IPS-NIHi7 (cell line): ENCODE results near the gene IDS.
"Not testable (repeated sequence)": the region's sequence is repeated elsewhere in the genome, so short reads cannot be mapped to it uniquely, and the experiment has no call there.

Source experiments
- DNase-seq: peaks from one replicate; pipeline ENCODE4 v3.0.0; 2012; ENCODE audit warnings: mixed read lengths; ENCODE audit errors: extremely low spot score

Gene IDS, protein sequence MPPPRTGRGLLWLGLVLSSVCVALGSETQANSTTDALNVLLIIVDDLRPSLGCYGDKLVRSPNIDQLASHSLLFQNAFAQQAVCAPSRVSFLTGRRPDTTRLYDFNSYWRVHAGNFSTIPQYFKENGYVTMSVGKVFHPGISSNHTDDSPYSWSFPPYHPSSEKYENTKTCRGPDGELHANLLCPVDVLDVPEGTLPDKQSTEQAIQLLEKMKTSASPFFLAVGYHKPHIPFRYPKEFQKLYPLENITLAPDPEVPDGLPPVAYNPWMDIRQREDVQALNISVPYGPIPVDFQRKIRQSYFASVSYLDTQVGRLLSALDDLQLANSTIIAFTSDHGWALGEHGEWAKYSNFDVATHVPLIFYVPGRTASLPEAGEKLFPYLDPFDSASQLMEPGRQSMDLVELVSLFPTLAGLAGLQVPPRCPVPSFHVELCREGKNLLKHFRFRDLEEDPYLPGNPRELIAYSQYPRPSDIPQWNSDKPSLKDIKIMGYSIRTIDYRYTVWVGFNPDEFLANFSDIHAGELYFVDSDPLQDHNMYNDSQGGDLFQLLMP

GRCh38 chrX:149504915-149505651, at the start of gene IDS:
Gene IDS, minus strand, starts transcription at chrX:149505306. Its CDS starts 169 bp downstream, at chrX:149505137.
- DNase-seq, result peak; percentile 80

DNA sequence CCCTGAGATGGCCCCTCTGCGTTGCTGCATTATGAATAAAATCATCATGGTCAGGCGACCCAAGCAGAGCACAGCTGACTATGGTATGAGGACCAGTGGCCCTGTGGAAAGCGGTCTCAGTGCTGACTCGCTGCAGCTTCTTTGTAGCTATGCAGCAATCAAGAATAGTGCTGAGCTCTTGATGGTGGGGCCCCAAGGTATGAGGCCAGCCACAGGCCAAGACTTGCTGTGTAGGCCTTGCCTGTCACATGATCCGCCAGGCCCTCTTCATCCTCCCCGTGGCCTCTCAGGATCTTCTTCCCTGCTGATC, 46.8 kb upstream of the IDS start:
- DNase-seq, result not testable (repeated sequence)

GRCh38 chrX:149551245-149551938, 46.3 kb upstream of the IDS start:
- not testable (repeated sequence) for DNase-seq

DNA sequence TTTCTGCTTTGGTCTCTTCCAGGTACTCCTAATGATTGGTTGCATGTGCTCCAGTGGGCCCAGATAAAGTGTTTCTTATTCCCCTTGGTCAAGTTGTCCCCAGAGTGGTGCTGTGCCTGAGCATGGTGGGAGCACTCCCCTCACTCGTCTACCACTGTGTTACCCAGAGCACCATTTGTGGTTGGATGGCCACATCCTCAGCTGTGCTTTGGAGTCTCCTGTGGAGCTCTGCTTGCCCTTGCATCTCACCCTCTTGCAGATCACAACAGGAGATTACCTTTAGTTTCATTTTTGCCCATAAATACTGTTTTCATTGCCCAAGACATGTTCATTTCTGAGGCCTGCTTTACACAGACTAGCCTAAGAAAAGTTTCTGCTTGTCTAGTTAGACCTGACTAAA, 45.3 kb upstream of the IDS start:
- not testable (repeated sequence) for DNase-seq

GRCh38 chrX:149549701-149550100, 44.6 kb upstream of the IDS start, which contains the start of gene HSFX3:
Gene HSFX3, minus strand, starts transcription at chrX:149549924. Its CDS starts 72 bp downstream, at chrX:149549852.
- not testable (repeated sequence) for DNase-seq

GRCh38 chrX:149547782-149548181, 42.7 kb upstream of the IDS start:
- not testable (repeated sequence) for DNase-seq

DNA sequence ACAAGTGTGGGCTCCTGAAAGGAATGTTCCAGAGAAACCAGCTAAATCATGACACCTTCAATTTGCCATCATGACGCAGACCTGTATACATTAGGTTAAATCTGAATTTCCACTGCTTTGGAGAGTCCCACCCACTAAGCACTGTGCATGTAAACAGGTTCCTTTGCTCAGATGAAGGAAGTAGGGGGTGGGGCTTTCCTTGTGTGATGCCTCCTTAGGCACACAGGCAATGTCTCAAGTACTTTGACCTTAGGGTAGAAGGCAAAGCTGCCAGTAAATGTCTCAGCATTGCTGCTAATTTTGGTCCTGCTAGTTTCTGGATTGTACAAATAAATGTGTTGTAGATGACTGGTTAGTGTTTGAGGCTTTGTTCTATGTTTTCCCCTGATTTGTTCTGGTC, 41.9 kb upstream of the IDS start:
- not testable (repeated sequence) for DNase-seq

DNA sequence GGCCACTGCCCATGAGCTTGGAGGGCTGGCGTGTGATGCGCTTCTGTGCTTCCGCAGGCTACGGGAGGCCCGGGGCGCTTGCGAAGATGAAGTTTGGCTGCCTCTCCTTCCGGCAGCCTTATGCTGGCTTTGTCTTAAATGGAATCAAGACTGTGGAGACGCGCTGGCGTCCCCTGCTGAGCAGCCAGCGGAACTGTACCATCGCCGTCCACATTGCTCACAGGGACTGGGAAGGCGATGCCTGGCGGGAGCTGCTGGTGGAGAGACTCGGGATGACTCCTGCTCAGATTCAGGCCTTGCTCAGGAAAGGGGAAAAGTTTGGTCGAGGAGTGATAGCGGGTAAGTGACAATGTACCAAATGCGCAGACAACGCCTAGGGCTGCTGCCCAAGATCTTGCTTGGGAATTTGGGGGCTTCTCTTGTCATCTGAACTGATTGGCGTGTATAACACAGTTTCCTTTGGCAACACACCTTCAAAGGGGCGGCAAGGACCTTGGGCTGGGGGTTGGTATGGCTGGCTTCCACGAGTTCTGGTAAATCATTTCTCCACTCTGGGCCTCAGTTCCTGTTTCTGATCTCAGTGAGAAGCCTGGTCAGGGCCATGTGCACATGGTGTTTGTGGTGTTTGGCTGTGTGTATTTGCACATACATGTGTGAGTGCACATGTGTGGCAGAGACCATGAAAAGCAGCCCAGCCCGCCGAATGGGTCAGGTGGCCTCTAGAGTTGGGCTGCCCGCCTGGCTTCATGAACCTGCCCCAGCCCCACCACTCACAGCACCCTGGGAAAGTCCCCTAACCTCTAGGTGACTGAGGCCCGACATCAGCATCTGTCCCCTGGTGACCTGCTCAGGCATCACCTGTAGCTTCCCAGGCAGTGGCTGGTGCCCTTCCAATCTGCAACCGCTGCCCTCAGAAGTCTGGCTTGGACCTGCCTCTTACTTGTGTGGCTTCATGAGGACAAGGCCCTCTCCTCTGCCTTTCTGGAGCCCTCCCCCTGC, 40.7 kb upstream of the IDS start:
- DNase-seq, result not testable (repeated sequence)

DNA sequence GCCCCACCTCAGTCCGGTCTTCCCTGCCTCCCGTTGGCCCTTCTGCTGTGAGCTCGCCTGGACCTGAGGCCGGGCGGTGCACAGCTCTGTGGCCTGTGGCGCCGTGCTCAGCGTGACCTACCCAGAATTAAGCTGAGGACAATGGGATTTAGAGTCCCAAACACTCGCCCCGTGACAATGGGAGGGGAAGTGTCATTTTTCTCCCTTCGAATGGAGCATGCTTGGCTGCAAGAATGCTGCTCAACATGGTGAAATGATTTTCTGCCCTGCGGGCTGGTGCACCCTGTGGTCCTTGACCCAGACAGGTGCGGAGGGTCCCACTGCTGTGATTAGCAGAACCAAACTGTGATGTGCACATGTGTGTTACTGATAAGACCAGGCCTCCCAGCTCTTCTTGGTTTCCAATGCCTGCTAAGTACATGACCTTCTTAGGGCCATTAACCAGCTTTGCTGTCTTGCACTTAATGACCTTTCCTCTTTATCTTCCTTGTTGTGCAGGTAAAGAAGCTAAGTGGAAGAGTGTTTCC, 36.5 kb upstream of the IDS start:
- DNase-seq, result no peak

DNA sequence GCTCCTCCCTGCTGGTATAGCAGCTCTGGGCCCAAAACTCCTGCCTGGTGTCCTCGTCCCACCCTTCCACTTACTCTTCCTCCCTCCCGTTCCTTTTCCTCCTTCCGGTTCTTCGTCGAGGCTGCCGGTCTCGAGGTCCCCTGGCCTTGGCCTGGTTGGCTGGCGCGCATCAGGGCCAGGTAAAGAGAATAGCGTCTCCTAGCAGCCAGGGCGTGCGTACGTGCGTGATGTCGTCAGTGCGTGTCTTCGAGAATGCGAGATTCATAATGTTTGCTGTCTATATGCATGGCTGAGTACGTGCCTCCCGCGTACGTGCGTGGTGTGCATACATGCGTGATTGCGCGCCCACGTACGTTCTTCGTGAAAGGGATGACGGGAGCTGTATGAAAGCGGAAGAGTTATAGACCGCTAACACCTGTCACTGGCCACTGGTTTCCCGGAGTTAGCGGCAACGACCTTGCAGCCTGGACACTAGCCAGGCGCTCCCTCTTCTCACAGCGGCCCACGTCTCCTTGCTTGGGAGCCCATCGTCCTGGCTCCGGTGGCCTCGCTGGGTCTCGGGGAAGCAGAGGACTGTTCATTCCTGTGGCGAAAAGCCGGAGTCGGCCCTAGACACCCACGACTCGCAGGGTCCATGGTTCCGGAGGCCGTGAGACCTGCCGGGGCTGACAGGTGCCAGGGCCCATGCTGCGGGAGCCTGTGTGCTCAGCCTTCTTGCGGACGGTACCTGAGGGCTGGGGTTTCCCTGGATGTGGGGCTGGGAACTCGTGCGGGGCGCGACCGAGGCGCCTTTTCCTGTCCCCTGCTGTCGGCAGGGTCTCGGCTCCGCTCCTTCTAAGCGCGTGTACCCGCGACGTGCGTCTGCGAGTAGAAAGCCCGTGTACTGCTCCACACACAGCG, 35.8 kb upstream of the IDS start, which contains the start of gene EOLA1:
TSS of gene EOLA1 (plus strand) at position 392 of the 900 bp plus-strand sequence. CDS start 4,619 bp downstream, outside the sequence.
- peak; percentile 61 for DNase-seq

- peak; percentile 65 for DNase-seq
Observed at GRCh38 chrX:149540131-149540620, 35.1 kb upstream of the IDS start.

GRCh38 chrX:149539283-149540130, 34.4 kb upstream of the IDS start:
- peak; percentile 71 for DNase-seq

DNA sequence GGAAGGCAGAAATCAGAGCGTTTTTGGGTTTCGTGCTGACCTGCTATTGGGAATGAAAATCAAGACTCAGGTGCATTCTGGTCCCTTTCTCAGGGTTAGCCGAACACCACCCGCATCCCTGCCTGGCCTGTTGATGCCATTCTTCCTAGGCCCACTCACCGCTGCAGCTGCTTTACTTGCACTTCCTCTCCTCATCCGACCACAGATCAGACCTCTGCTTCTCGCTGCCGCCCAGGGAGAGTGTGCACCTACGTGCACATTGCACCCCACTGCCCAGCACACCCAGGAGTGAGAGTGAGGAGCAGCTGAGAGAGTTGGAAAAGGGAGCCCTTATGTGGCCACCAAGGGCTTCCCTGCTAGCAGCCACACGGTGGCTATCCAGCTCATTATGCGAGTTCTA, 32.4 kb upstream of the IDS start:
- DNase-seq, result not testable (repeated sequence)

DNA sequence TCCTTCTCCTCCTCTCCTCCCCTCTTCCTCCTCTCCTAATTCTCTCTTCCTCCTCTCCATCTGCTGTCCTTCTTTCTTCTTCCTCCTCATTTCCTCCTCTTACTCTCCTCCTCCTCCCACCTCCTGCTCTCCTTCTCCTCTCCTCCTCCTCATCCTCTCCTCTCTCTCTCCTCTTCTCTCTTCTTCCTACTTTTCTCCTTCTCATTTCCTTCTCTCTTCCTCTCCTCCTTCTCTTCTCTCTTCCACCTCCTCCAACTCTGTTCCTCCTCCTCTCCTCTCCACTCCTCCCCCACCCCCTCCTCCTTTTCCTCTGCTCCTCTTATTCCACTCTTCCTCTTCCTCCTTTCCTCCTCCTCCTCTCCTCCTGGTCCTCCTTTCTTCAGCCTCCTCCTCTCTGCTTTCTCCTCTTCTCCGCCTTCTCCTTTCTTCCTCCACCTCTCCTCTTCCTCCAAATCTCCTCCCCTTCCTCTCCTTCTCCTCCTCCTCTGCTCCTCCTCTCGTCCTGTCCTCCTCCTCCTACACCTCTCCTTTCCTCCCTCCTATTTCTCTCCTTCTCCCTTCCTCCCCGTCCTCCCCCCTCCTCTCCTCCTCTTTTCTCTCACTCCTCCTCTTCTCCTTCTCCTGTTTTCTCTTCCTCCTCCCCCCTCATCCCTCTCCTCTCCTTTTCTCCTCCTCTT, 30.0 kb upstream of the IDS start:
- DNase-seq, result not testable (repeated sequence)

- DNase-seq, result not testable (repeated sequence)
Observed at GRCh38 chrX:149533999-149534398, 28.9 kb upstream of the IDS start.

GRCh38 chrX:149532868-149533267, 27.8 kb upstream of the IDS start:
- not testable (repeated sequence) for DNase-seq

- no peak for DNase-seq
Observed at GRCh38 chrX:149531599-149531998, 26.5 kb upstream of the IDS start.

GRCh38 chrX:149528381-149528780, 23.3 kb upstream of the IDS start:
- no peak for DNase-seq
